Fibroblast of skin of abdomen (primary cell): ENCODE data around the gene VCX2. TPM values are rescaled to one million over a fixed set of nuclear protein-coding genes. Genes with fewer than 3 reads are reported as not detected.
"Not testable (repeated sequence)": the region's sequence is repeated elsewhere in the genome, so short reads cannot be mapped to it uniquely, and the experiment has no call there.

ENCODE experiments used
- DNase-seq: peaks from one replicate; pipeline ENCODE4 v3.0.0-alpha.2; 2013
- polyA plus RNA-seq, 2 experiments: library from polyadenylated mRNA; unstranded; fragments of 120-200 nt; gene quantifications; one replicate each; pipeline ENCODE4 v1.2.1, GENCODE V29; 2013; ENCODE audit not compliant: insufficient read length in 2 of 2

VCX2 gene
- polyA plus RNA-seq (2013, experiment 1 of 2; ENCODE audit: insufficient read length), result not detected
- not detected for polyA plus RNA-seq (2013, experiment 2 of 2; ENCODE audit: insufficient read length)

DNA sequence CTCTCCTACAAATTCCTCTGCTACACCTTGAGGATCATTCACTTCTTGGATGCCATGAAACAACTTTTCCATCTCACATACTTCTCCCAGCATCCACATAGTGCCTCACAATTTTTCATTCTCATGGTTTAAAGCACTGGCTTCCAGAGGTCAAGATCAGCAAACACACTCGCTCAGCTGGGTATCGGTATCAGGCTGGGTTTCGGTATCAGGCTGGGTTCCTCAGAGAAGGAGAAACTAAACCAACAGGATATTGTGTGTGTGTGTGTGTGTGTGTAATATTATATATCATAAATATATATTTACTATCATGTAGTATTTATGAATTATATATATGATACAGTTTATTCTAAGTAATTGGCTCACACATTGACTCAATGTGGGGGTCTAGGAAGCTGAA is at the start of gene VCX2:
Gene VCX2 (minus strand): TSS at position 99 of the 400 bp plus-strand sequence. CDS start 624 bp downstream, outside the sequence.
- not testable (repeated sequence) for DNase-seq

DNA sequence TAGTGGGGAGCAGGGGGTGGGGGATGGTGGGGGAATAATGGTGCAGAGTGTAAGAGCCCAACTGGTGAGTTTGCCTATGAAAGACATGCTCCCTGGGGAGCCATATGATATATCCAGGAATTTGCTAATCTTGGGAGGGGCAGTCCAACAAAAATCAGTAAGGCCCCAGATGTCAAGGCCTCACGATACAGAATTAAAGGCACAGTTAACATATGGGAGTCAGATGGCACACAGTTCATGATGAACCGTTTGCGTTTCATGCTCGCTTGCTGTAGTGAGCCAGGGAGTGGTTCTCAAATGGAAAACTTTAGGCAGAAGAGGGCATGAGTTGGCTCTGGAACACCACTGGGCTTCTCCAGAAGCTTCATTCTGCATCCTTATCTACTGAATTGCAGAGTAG is 33.9 kb upstream of the VCX2 start:
- DNase-seq, result no peak

DNA sequence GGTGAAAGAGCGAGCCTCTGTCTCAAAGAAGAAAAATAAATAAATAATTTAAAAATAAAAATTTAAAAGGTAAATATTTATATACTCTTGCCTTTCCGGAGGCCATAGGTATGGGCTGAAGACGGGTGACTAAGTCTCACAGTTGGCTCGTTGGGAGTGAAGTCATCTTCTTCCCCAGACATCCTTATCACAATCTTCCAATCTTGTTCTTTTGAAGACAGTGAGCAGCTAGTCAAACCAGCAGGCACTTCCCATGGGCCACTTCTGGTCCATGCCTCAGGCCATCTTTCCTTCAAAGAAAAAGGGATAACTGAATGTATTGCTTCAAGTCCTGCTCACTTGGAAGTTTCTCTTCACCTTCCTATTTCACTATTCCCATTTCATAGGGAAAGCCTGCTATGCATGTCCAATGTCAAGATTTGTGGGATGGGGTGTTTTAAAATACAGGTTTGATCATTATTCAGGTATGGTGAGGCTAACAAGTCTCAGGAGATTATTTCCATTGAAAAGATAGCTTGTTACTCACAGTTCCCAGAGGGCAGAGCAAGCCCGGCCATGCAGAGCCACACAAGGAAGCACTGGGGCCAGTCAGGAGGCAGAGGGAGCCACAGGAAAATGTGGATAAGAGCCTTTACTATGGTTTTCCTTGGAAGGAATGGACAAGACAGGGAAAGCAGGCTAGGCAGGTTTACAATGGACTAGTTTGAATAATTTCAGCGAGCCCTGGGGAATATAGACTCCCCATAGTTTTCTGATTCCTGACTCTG is 33.3 kb upstream of the VCX2 start:
- no peak for DNase-seq

DNA sequence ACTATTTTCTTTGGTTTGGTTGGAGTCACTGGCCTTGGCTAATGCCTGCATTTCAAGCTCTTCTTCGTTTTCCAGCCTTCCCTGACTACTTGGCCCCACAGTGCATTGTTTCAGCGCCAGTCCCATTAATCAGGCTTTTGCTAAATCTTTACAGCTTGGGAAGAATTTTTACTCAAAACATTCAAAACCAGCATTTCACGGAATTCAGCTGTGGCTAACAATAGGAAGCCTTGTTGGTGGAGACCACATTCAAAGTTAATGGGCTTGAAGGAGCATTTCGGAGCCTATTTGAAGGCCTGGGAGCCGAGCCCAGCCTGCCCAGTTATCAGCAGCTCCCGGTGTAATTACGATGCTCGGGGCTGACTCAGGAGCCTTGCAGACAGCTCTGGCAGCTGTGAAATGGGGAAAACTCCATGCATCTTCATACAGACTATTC is 30.8 kb upstream of the VCX2 start:
- DNase-seq, result peak; percentile 40

DNA sequence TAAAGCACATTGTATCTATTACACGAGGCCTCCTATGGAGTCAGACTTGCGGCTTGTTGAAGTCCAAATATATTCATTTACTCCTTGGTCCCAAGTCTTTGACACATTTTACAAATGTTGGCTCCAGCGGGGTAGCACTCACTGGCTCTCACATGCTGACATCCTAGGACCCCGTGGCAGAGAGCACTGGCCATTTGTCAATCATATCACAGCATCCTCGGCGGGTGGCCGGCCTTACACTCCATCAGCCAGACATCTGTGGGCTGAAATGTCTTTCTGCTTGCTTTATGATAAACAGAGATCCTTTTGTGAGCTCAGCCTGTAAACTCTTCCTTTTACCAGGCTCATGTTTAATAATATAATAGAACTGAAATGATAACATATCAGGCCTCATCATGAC is 25.7 kb upstream of the VCX2 start:
- no peak for DNase-seq

DNA sequence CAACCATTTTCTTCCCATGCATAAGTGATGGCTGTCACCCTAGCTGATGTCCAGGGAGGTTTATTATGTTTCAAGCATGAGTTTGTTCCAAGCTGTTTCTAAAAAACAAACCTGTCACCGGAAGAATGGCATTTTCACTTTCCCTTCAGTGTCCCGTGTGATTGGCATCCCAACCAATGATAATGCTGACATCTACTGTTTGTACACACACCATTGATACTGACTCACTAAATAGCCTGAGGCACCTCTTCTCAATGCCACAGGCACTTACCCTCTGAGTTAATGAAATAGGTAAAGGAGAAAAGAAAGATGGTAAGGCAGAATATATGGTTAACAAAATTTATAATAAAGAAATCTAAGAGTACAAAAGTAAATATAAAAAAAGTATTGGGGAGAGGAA is 23.1 kb upstream of the VCX2 start:
- no peak for DNase-seq

DNA sequence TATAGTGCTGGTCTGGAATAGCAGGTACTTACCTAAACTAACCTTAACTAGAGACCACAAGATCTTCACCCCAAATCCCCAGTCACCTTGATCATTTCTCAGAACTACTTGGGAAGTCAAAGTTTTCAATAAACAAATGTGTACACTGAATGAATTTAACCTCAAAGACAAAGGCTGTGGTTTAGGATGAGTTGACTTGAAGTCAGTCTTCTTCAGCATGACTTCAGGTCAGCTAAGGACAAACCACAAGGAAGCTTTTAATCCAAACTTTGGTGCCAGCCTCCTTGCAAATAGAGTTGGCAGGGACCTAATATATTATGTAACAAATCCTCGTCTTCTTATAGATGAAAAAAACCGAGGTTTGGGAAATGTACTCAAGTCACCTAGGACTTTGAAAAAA is 21.2 kb upstream of the VCX2 start:
- no peak for DNase-seq

DNA sequence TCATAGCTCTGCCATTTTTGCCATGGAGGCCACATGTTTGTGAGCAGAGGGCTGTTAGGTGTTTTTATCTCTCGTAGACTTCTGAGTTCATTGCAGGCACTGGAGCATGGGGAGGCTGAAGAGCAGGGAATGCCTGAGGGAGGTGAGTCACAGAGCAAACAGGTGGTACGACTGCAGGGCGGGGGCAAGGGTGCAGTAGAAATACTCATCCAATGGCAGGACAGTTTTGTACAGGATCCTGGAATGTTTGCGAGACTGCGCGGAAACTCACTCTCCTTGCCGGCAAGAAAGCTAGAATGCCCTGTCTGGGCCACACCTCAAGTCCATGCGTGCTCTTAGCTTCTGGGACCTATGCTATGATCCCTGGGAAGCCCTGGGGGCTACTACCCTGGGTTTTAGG is 20.0 kb upstream of the VCX2 start:
- no peak for DNase-seq

DNA sequence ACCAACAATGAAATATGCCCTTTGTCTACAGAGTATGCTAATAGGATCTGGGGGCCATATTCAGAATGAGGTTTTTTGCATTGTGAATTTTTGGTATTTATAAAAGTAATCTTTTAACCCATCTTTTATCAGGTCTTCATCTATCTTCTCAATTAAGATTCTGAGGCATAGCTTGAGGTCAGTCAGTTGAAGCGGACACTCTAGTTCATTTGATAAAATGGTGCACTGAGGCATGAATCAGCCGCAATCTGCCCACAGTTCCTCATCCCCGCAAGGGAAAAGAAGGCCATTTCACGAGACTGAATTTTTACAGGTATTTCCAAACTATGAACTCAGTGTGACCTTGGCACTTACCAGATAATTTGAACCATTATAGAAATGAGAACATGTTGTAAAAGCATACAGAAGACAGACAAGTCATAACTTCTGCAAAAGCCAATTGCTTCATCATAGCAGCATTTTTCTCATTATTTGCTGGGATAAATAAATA is 19.3 kb upstream of the VCX2 start:
- no peak for DNase-seq

DNA sequence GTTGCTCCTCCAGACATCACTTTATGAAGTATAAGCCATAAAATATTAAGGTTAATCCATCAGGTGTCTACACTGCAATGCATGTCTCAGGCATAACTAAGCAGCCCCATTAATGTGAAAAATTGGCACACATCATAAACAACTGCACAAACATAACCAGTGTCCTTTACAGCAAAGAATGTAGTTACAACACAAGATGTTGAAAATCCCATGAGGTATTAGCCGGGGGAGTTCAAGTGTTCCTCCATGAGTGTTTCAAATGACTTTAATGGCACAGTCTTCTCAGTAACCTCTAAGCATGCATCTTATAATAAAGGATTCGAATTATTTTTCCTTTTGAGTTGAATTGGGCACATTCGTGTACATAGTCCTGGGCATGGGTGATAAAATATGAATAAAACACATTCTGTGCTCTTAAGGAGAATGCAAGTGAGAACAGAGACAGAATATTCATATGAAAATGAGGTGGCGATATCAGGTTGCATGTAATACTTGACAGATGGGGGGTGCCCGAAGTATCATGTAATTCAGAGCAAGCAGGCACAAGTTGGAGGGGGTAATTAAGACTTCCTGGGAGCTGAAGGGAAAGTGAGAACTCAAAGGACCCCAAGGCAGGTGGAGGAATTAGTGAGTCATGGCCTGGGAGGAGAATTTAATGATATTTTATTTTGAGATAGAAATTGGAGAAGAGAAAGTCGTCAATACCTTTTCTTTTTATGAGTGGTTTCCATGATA is 18.2 kb upstream of the VCX2 start:
- DNase-seq, result no peak

DNA sequence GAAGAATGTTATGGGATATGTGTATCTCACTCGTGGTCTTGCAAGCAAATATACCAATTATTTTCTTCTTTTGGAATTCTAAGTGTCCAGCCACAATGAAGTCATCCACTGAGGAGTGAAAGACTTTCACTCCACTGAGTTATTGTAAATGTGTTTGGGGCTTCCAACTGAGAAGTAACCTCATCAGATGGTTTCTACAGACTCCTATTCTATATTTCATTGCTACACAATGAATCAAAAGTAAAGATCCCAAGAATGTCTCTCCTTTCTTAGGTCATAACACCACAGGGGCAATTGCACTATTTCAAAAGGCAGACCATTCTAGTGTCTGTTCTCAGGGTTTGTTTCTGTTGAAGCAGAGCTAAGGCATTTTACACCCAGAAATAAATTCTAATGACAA is 12.3 kb upstream of the VCX2 start:
- DNase-seq, result peak; percentile 19

DNA sequence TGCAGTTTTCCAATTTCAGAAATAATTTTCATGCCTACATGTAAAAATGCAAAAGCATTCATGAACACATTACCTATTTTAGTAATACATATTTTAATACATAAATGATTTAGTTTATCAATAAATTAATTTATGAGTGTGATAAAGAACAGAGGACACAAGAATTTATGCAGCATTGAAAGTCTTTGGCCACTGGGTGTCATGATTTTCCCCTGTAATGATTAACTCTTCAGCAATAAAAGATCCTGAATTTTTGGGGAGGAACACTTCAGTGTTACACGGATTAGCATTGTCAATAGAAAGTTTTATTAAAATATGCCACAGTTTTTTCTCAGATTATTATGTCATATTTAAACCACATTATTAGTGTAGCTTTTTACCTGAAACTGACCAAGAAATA is 8.6 kb upstream of the VCX2 start:
- no peak for DNase-seq

DNA sequence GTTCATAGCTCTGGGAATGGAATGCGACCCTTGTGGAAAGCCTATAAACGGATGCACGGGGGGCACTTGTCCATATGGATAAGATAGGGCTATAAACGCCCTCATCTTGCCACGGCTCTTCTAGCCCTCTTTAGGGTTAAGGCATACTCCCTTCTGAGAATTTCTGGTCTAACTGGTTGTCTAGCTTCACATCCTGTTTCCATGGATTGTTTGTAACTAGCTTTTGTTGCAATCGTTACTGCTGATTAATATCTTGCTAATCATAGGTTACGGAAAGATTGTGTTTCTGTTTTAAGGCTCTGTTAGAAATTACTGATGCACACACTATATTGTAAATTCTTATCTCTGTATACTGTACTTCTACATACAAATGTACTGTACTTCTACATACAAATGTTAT is 17.1 kb downstream of the VCX2 start:
- not testable (repeated sequence) for DNase-seq

DNA sequence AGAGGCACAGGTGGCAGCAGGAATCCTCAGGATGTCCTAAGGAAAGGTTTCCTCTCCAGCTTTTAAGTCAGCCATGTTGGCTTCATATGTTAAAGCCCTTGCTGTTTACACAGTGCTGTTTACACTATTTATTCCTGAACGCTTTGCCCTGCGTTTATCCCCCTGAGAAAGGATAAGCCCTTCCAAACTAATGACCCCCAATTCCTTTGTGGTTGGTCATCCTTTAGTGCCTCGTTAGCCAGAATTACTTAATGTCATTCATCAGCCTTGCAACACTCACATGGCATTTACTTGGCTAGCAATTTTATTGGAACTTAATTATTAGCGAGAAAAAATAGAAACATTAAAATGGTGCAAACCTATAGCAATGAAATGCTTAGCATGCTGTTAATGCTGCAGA is 23.8 kb downstream of the VCX2 start:
- no peak for DNase-seq

DNA sequence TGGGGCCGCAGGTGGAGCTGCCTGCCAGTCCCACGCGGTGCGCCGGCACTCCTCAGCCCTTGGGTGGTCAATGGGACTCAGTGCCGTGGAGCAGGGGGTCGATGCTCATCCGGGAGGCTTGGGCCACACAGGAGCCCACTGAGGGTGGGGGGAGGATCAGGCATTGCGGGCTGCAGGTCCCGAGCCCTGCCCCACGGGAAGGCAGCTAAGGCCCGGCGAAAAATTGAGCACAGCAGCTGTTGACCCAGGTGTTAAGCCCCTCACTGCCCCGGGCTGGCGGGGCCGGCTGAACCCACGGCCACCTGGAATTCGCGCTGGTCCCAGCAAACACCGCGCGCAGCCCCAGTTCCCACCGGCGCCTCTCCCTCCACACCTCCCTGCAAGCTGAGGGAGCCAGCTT is 26.1 kb downstream of the VCX2 start:
- DNase-seq, result no peak

DNA sequence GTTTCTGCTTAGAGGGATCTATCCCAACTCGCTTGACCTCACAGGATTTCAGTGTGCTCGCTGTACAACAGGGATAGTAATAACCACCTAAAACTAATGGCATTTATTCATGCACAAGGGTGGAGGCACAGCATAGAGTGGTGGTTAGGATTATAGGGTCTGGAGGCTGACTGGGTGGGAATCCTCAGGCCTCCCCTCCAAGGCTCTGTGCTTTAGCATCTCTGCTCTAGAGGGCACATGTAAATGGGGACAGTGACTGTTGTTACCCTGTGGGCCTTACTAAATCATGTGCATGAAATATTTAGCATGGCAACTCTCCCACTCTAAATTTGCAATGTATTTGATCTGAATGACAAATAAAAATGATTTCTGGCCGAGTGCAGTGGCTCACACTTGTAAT is 29.2 kb downstream of the VCX2 start:
- no peak for DNase-seq

DNA sequence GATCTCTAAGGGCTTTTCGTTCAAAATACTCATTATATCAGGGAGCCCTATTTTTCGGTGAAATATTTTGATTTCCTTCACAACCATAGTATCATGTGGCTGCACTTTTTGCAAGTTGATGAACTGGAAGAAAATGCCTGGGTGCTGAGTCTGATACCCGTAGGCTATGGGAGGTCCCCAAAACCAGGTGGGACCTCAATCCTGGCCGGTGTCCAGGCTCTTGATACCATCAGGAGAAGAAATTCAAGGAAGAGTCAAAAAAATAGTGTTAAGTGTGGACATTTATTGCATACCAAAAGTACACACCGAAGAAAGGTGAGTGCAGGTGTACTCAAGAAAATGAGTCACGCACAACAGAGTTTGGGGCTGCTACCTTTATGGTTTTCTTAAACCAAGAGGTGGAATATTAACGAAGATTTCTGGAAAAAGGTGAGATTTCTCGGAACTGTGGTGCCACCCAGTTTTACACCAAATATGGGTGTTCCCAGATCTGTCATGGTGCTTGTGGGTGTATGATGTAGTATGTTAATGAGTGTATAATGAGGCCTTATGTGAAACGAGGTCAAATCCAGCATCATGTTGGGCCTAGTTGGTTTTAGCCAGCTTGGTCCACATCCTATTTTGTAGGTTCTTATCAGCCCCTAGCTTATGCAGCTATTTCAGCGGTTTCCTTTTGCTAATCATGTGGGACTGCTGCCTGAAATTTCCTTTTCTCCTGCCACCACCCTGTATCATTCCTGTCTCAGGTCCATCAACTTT is 29.9 kb downstream of the VCX2 start:
- no peak for DNase-seq

DNA sequence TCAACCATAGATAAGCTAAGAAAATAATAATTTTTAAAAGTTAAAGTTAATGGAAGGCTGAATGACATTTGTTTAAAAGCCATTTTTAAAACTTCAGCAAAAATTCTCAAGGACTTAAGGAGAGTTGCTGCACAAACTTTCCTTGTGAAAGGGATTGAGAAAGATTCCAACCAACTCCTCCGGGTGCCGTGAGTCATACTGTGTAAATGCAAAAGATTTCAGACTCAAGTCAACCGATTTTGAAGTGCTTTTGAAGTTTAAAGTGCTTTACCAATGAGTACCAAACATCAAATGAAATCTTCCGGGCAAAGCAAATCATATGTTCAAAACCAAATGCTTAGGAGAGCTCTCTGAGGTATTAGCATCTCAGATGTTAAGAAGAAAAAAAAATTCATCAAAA is 31.4 kb downstream of the VCX2 start:
- DNase-seq, result peak; percentile 51

DNA sequence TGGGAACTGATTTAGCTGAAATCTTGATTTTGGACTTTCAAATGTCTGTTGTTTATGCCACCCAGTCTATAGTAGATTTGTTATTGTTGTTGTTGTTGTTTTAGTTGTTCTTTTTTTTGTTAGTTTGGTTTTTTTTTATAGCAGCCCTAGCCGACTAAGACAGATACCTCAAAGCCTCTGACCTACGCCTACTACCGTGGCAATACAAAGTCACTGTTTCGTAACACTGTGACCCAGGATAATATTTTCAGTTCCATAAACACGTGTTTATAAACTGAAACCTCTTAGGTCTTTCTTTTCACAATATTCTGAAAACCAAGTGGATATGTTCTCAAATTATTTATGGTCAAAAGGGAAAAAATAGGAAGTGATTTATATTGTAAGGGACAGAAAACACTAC is 32.8 kb downstream of the VCX2 start:
- no peak for DNase-seq

DNA sequence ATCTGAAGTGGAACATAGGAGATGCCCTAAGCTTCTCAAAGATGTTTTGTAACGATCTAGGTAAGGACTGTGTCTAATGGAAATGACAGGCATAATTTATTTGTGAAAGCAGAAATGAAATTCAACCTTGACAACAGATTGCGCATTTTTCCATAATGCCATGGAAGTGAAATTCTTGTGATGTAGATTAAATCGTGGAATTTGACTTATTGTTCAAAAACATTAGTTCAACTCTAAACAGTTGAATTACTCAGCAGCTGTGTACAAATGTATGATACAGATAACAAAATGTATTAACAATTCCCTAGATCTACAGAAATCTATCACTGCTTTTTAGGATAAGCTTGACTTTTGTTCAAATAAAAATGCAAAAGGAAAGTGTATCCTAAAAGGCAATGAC is 44.4 kb downstream of the VCX2 start:
- DNase-seq, result no peak

DNA sequence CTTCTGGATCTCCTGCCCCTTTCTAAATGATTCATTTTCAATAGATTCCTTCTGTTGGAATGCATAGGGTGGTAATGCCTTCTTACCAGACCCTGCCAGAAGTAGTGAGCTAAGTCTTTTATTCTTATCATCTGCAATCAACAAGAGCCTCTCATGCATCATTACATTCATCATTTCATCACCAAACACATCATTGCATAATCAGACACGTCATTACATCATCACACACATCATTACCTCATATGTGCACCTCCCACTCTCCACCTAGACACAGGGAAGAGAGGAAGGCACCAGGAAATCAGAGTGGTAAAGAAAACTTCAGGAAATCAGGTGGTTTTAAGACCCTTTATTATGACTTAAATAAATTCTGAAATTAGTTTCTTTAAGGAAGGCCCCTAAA is 45.0 kb downstream of the VCX2 start:
- DNase-seq, result no peak

DNA sequence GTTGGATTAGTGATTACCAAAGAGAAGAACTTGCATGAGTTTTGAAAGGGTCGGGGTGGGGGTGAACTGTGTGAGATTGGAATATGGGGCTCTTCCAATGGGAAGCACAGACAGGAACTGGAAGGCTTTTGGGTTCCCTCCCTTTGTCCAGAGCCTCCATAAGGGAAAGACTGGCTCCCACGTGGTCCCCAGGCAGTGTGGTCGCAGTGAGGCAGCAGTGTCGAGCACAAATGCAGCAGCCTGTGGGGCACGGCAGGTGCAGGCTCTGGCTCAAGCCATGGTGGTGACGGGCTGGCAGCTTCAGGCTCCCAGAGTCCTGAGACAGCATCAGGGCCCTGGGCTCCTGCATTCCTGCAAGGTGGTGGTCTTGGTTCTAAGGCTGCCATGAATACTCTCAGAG is 45.5 kb downstream of the VCX2 start:
- DNase-seq, result no peak

DNA sequence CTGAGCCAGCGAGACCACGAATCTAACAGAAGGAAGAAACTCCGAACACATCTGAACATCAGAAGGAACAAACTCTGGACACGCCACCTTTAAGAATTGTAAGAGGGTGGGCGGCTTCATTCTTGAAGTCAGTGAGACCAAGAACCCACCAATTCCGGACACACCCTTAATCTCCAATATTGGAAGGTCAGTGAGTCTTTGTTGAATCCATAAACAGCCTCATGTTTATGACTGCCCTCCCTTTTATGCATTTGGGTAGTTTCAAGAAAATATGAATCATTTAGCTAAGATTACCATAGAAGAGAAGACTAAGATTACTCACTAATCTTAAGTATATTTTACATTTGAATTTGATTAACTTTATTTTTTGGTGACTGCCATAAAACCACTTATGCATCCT is 48.5 kb downstream of the VCX2 start:
- no peak for DNase-seq
